Stimulated activated CD4-positive, alpha-beta T cell treated with anti-CD3 and anti-CD28 coated beads, TNF-alpha, amount 100 ng/mL, for 1 hour (primary cell): ENCODE data around the gene HCAR3.
"Not testable (repeated sequence)": the region's sequence is repeated elsewhere in the genome, so short reads cannot be mapped to it uniquely, and the experiment has no call there.

ENCODE experiments used
- DNase-seq, 3 donors: peaks; one replicate each; pipeline ENCODE4 v3.0.0-alpha.2; 2020; ENCODE audit warnings: low read depth in 3 of 3, low spot score in 1 of 3

Gene HCAR3

DNA sequence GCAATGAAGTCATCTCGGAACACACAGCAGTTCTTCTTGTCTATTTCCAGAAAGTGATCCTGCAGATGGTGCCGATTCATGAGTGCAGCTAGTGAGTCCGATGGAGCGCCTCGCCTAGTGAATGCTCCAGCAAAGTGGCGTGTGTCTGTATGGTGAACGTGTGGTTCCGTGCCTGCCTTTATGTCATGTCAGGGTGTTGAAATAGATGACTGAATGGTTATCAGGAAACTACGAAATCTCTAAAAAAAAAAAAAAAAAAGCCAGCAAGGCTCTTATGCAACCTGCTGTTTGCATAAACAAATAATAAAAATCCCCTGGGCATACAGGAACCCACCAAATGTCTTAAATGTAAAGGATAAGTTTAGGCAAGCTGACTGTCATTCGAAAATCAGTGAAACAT lies at the start of gene HCAR3:
TSS of gene HCAR3 (minus strand) at position 154 of the 400 bp plus-strand sequence. CDS start at position 80, 74 bp downstream.
- DNase-seq = not testable (repeated sequence)

- no peak for DNase-seq
These were observed 41.0 kb upstream of the HCAR3 start for GRCh38 chr12:122757568-122757967.

DNA sequence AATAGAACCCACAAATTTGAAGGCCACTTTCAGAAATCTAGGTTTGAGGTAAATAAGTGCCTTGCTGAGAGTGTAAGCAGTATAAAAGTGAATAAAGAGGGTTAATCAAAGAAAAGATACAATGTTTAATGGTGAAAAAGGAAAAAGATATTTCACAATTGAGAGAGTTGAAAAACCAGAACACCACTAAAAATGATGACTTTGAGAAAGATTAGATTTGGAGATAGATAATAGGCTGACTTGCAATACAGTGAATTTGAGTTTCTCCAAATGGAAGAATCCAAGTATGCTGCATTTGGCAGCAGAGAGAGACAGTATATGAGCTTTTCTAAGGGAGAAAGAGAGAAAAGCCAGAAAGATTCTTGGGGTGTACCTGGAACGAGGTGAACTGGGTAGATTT lies 38.2 kb upstream of the HCAR3 start:
- no peak for DNase-seq

- DNase-seq = no peak
These were observed 36.7 kb upstream of the HCAR3 start for GRCh38 chr12:122753319-122753650.

DNA sequence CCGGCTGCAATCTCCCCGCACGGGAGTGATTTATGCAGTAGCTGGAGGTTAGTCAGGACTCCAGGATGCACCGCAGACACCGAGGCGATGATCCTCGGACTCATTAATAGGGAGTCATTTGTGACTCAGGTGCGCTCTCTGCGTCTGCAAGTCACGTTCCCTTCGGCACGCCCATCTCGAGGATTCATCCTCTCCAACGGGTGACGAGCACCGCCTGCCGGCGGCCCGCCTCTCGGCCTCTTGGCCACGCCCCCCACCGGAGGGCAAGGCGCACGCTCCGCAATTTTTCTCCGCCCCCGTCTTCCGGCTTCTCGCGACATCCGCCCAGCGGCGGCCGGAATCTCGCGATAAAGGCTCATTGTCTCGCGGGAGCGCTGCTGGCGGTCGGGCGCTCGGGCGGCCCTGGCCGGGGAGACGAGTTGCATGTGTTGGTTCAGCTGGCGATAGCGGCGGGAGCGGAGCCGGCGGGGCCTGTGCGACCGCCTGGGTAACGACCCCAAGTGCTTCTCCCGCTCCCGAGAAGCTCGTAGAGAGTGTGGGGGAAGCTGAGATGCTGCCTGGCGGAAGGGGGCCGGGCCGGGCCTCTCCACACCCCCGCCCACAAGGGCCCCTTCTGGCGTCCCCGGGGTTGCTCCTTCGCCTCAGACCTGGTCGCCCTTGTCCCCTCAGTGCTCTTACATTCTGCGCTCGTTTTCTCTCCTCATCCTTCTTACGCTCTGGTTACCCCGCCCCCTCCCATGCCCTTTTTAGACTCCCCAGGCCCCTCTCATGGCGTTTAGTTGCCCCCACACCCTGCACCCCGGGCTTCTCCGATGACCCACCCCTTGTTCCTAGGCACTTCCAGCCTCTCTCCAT lies 36.1 kb upstream of the HCAR3 start, which contains the start of gene DENR:
TSS of gene DENR (plus strand) at position 361 of the 855 bp plus-strand sequence. CDS start 878 bp downstream, outside the sequence.
- DNase-seq = peak; percentile 98 to 99 (median 99)

- DNase-seq = not testable (repeated sequence)
These were observed 34.3 kb upstream of the HCAR3 start for GRCh38 chr12:122750781-122751515.

- DNase-seq = no peak
These were observed 33.1 kb upstream of the HCAR3 start for GRCh38 chr12:122749569-122750332.

DNA sequence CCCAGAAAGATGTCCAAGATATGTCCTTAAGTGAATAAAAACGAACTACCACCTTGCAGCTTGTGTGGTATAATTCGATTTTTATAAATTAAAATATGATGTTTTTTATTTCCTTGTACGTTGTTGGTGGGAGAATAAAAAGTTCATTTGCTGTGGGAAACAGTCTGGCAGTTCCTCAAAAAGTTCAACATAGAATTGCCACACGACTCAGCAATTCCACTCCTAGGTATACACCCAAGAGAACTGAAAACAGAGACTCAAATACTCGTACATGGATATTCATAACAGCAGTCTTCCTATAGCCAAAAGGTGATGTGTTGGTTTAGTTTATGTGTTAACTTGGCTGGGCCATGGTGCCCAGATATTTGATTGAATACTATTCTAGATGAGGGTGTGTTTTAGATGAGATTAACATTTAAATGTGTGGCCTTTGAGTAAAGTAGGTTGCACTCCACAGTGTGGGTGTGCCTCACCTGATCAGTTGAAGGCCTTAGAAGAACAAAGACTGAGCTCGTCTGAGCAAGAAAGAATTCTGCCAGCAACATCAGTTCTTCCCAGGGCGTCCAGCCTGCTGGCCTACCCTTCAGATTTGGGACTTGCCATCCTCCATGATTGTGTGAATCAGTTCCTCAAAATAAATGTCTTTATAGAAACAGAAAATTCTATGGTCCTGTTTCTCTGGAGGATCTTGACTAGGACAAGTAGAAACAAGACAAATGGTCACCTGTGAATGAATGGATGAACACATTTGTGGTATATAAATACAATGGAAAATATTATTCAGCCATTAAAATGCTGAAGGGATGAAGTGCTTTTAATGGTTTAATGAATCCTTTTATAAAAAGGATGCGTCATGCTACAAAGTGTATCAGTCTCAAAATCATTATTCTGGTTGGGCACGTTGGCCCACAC lies 30.9 kb upstream of the HCAR3 start:
- DNase-seq = no peak

GRCh38 chr12:122743895-122744525 lies 27.4 kb upstream of the HCAR3 start:
- DNase-seq = no peak

DNA sequence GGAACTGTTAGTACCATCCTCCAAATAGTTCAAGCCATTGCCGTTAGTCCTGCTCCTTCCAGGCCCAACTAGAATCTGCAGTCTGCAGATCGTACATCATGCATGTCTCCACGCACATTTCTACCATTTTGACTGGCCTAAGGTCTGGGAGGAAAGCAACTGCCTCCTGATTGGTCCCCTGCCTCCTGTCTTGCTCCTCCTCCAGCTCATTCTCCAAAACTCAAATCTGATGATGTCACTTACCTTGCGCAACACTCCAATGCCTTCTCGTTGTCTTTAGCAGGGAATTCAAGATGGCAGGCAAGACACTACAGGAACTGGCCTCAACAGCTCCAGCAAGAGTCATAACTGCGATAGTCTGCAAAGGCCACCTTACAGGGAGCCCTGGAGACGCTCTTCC lies 23.7 kb upstream of the HCAR3 start:
- no peak for DNase-seq

DNA sequence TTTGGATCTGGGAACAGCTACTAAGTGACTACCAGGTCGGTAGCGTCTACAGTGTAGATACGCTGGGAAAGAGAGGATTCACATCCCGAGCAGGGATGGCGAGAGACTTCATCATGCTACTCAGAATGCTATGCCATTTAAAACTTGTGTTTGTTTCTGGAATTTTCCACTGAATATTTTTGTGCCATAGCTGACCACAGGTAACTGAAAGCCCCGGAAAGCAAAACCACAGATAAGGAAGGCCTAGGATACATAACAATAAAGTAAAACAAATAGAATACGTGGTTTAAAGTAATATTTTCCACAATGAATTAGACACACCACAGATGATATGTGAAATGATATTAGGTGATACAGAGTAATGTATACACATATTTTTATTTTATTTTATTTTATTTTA lies 22.0 kb upstream of the HCAR3 start:
- no peak for DNase-seq

DNA sequence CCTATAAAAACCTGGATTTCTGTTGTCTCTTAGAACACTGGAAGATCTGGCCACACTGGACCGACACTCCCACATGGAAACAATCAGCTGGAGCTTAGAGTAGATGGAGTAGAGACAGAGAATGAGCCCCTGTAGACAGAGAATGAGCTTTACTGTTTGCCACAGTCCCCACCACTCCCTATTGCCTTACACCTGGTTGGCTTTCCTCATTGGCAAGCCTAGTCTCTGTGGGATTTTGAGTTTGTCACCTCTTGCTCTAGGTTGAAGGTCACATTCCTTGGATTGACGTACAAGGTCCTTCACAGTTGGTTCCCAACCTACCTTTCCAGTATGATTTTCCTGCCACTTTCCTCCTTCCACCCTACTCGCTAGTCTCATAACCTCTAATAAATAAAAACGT lies 16.0 kb upstream of the HCAR3 start:
- DNase-seq = no peak

- DNase-seq = no peak
These were observed 15.6 kb upstream of the HCAR3 start for GRCh38 chr12:122732170-122732569.

- no peak for DNase-seq
These were observed 13.8 kb upstream of the HCAR3 start, which contains the start of gene HCAR1 for GRCh38 chr12:122730215-122731014. Gene HCAR1, minus strand, starts transcription at chr12:122730844. Its CDS starts 505 bp downstream, at chr12:122730339.

DNA sequence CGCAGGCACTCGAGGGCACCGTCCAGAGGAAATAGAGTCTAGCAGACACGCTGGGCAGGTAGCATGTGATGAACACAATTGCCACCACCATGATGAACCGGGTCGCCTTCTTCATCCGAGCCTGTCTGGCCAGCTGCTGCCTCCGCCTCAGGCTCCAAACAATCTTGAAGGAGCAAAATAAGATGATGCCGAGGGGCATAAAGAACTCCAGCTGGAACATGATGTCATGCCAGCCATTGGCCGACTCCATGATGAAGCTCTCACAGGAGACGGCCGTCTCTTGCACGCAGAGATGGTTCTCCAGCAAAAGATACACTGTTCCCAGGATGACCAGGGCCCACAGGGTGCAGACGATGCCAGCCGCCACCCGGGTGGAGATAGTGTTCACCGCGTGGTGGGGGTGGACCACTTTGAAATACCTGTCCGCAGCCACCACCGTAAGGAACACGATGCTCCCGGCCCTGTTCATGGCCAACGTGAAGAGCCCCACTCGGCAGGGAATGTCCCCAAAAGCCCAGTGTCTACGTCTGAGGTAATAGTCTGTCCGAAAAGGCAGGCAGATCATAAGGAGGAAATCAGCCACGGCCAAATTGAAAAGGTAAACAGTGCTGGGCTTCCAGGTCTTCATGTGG lies 13.1 kb upstream of the HCAR3 start:
- no peak for DNase-seq

DNA sequence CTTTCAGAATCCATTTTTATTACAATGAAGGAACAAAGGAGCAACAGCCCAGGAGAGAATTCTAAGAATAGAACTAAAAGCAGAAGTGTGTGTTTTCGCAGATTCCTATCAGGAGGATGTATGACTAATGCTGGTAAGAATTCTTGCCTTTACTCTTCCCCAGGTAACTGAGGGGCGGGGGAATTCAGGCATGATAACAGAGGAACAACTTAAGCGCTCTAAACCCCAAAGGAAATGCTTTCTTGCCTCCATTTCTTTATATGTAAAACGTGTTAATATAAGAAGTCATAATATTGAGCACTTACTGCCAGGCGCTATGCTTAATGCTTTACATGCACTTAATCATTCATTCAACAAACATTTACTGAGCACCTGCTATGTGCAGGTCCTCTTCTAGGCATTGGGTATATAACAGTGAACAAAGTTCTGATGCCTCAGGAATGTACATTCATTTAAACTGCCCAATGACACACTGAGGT lies 9.5 kb upstream of the HCAR3 start:
- DNase-seq = no peak

GRCh38 chr12:122725452-122726079 lies 9.0 kb upstream of the HCAR3 start:
- no peak for DNase-seq

GRCh38 chr12:122724641-122725243 lies 8.1 kb upstream of the HCAR3 start:
- no peak for DNase-seq
